Lung (tissue), 12 donors: ENCODE measurements around the gene STAT5B. TPM values are rescaled to one million over a fixed set of nuclear protein-coding genes. Genes with fewer than 3 reads are reported as not detected.

Source experiments
- ATAC-seq: fragments of 200-7000 bp; cut with Tn5 transposase; one replicate; pipeline ENCODE4 v1.9.1; 2020; ENCODE audit warnings: moderate number of reproducible peaks; ENCODE audit not compliant: insufficient read depth, low FRiP score
- DNase-seq, 3 donors: peaks; one replicate each; pipeline ENCODE4 v3.0.0-alpha.2; 2013 to 2017
- H3K27ac ChIP-seq, 2 donors: one replicate each; pipeline ENCODE4 v1.5.1; 2013; ENCODE audit warnings: mild to moderate bottlenecking in 2 of 2, moderate library complexity in 2 of 2, control low read depth in 1 of 2, inconsistent platforms in 1 of 2, low read depth in 1 of 2, low read length in 1 of 2
- H3K27me3 ChIP-seq, 3 donors: one replicate each; pipeline ENCODE4 v1.5.1; 2013; ENCODE audit warnings: low read length in 2 of 3; ENCODE audit not compliant: control insufficient read depth in 3 of 3, insufficient read depth in 3 of 3
- H3K36me3 ChIP-seq, 4 donors: one replicate each; pipeline ENCODE4 v1.5.1; 2013; ENCODE audit warnings: low read length in 4 of 4, mild to moderate bottlenecking in 1 of 4, moderate library complexity in 1 of 4; ENCODE audit not compliant: control insufficient read depth in 4 of 4, insufficient read depth in 4 of 4
- H3K4me1 ChIP-seq, 5 donors: one replicate each; pipeline ENCODE4 v1.5.1; 2013; ENCODE audit warnings: low read length in 5 of 5, mild to moderate bottlenecking in 2 of 5, moderate library complexity in 1 of 5; ENCODE audit not compliant: control insufficient read depth in 5 of 5, insufficient read depth in 5 of 5
- H3K4me3 ChIP-seq: one replicate; pipeline ENCODE4 v1.5.1; 2013; ENCODE audit warnings: mild to moderate bottlenecking, control low read depth, moderate library complexity
- H3K9ac ChIP-seq, 2 donors: one replicate each; pipeline ENCODE4 v1.5.1; 2013; ENCODE audit warnings: low read length in 2 of 2, control low read depth in 1 of 2; ENCODE audit not compliant: insufficient read depth in 1 of 2
- H3K9me3 ChIP-seq, 4 donors: one replicate each; pipeline ENCODE4 v1.5.1; 2013; ENCODE audit warnings: low read length in 3 of 4, mild to moderate bottlenecking in 1 of 4, moderate library complexity in 1 of 4; ENCODE audit not compliant: control insufficient read depth in 4 of 4, insufficient read depth in 3 of 4
- CTCF ChIP-seq: IDR thresholded peaks from 2 replicates; pipeline ENCODE4 v1.5.1; 2012; ENCODE audit warnings: mild to moderate bottlenecking; ENCODE audit errors: control extremely low read depth, extremely low read depth
- WGBS, 2 donors: extraction: QIAGEN DNeasy Blood & Tissue Kit; methylation state at CpG; one replicate each; pipeline ENCODE4 v1.1.7; 2013; 5-methylcytosine and 5-hydroxymethylcytosine counted together
- polyA plus RNA-seq, 2 donors: library from polyadenylated mRNA; stranded (reverse); fragments of 200-250 nt; gene quantifications; one replicate each; pipeline ENCODE4 v1.2.1, GENCODE V29; 2013
- total RNA-seq, 2 donors: library from RNA; depleted of rRNA in 1 of 2; stranded (reverse); fragments of >200 nt in 1 of 2; gene quantifications; one replicate each; pipeline ENCODE4 v1.2.1, GENCODE V29; 2014 to 2021
- donor health status: control.
- donor health status: control.
- donor health status: Bipolar disorder and iron deficiency.
- donor health status: healthy.
- donor health status: DM: yes; HTN: yes; CAD: no.

STAT5B gene
- total and polyA plus RNA-seq, 4 donors, result 23.3 to 53.6 (median 48.1) TPM

GRCh38 chr17:42274812-42275526 lies 1.2 kb downstream of the STAT5B start:
- Histone ChIP-seq H3K4me1 (peaks cover 0 to 22% (median 14%) of the 10 kb centered on the region in 5 donors), H3K27ac (peak overlapping the region in 1 of 2 donors; percentile 82), H3K36me3 (no peaks in the 10 kb centered on the region), H3K27me3 (no peaks in the 10 kb centered on the region), H3K4me3 (peak overlapping the region; percentile 81), H3K9me3 (no peaks in the 10 kb centered on the region), H3K9ac (peak overlapping the region; percentile 67 to 83)
- TF ChIP-seq CTCF, result no peak
- WGBS, 2 donors, result 18 to 19% methylated on average over 13 of the region's 13 CpGs
- ATAC-seq (no peak), DNase-seq (peak in 2 of 3 donors; percentile 27 to 31)

DNA sequence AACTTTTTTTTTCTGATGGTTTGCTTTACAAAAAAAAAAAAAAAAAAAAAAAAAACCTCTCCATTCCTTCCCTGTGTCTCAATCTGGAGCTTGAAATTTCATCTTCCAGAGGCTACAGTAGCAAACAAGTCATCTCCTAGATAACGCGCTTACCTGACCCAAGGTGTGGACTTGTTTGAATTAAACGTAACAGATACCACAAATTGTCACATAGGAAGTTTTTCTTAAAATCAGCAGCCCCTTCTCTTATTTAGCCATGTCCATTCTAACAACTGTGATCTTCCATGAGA lies 2.0 kb downstream of the STAT5B start:
- no peaks in the 10 kb centered on the region for H3K9me3 ChIP-seq
- no peaks in the 10 kb centered on the region for H3K36me3 ChIP-seq
- no peak overlapping the region for H3K4me3 ChIP-seq
- H3K27me3 ChIP-seq, result no peaks in the 10 kb centered on the region
- WGBS, 2 donors, result 60 to 79% methylated on average over 3 of the region's 3 CpGs
- ATAC-seq (no peak), DNase-seq (no peak)
- H3K4me1 ChIP-seq, result peaks cover 0 to 22% (median 14%) of the 10 kb centered on the region in 5 donors
- TF ChIP-seq CTCF, result no peak
- no peak overlapping the region for H3K27ac ChIP-seq
- H3K9ac ChIP-seq, result no peak overlapping the region

DNA sequence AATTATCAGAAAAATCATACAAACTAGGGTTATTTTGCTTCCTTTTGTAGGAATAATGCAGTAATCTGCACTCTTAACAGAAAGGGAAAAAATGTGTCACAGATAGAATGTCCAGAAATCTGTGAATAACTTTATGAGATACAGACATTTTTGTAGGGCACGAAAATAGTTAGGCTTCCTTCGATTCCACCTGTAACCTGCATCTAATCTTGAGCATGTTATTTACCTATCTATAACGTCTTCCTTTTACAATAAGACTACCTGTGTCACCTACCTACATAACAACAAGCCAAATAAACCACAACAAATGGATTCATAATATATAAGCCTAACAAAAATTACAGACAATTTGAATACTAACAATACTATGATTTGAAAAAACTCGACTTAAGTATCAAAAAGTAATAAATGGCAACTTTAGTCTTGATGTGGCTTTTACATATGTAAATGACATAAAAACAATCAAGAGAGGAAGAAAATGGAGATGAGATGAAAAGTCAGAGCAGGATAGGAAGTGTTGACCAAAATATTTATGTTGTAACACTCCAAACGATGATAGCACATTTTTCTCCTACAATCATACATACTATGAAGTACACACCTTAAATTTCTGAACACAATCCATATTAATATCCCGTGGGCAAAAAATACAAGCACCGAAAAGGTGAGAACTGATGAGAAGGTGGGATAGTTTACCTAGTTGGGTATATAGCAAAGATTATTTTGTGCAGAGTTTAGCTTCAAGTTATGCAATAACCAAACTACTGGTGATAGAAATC lies 2.5 kb downstream of the STAT5B start:
- no peak overlapping the region for H3K9ac ChIP-seq
- no peaks in the 10 kb centered on the region for H3K36me3 ChIP-seq
- TF ChIP-seq CTCF, result no peak
- ATAC-seq (no peak), DNase-seq (no peak)
- no peak overlapping the region for H3K4me3 ChIP-seq
- 57 to 58% methylated on average over 7 of the region's 7 CpGs for WGBS, 2 donors
- H3K4me1 ChIP-seq, result peaks cover 0 to 22% (median 14%) of the 10 kb centered on the region in 5 donors
- no peaks in the 10 kb centered on the region for H3K9me3 ChIP-seq
- no peak overlapping the region for H3K27ac ChIP-seq
- H3K27me3 ChIP-seq, result no peaks in the 10 kb centered on the region
